Right cardiac atrium (tissue), 5 donors: ENCODE data around the gene MMP24OS. TPM values are rescaled to one million over a fixed set of nuclear protein-coding genes. Genes with fewer than 3 reads are reported as not detected.
A peak's percentile ranks its signal among the peaks of the same experiment; 100 is the strongest.

ENCODE experiments used
- ATAC-seq, 2 donors: fragments of 200-7000 bp; cut with Tn5 transposase; one replicate each; pipeline versions ENCODE4 v1.8.0 to v1.9.1; 2020; ENCODE audit warnings: moderate library complexity in 2 of 2, mild to moderate bottlenecking in 1 of 2
- DNase-seq, 3 donors: peaks; one replicate each; pipeline ENCODE4 v3.0.0-alpha.2; 2020
- H3K27ac ChIP-seq: one replicate; pipeline ENCODE4 v1.5.1; 2013; ENCODE audit warnings: mild to moderate bottlenecking, low read length, control low read depth, moderate library complexity
- H3K27me3 ChIP-seq: one replicate; pipeline ENCODE4 v1.6.1; 2013; ENCODE audit not compliant: control insufficient read depth, insufficient read depth
- H3K4me1 ChIP-seq: one replicate; pipeline ENCODE4 v1.6.1; 2013; ENCODE audit warnings: low read length; ENCODE audit not compliant: control insufficient read depth, insufficient read depth
- H3K4me3 ChIP-seq: one replicate; pipeline ENCODE4 v1.5.1; 2013; ENCODE audit warnings: low read length, control low read depth
- H3K9me3 ChIP-seq: one replicate; pipeline ENCODE4 v1.6.1; 2013; ENCODE audit warnings: low read length; ENCODE audit not compliant: control insufficient read depth
- WGBS: extraction: QIAGEN DNeasy Blood & Tissue Kit; methylation state at CpG from one replicate; pipeline ENCODE4 v1.1.7; 2013; 5-methylcytosine and 5-hydroxymethylcytosine counted together
- intact Hi-C, 4 donors: fragments of 100-400 bp; cut with DNase I; formaldehyde crosslinking; loops; one replicate each; pipeline versions ENCODE4 v1.11.0 to v1.14.0; 2022 to 2023
- polyA plus RNA-seq: library from polyadenylated mRNA; stranded (reverse); fragments of 200-250 nt; gene quantifications from one replicate; pipeline ENCODE4 v1.2.3, GENCODE V29; 2013
- total RNA-seq, 4 donors: library from RNA; stranded (reverse); fragmentation: NEBNext Ultra II Directional; extraction: Animal tissue kit (Norgen Biotek cat#: 25700); gene quantifications; one replicate each; pipeline ENCODE4 v1.2.1, GENCODE V29; 2021
- donor health status: healthy with polysubstance abuse.
- donor health status: DM: no; HTN: yes; CAD: no.
- donor health status: DM: no; HTN: no; CAD: no.
- donor health status: DM: no; HTN: yes; CAD: no; lungs with severe emphysema.
- donor health status: DM: yes; HTN: yes; CAD: no.

Gene MMP24OS
- total and polyA plus RNA-seq, 5 donors: 45.1 to 65.0 (median 47.1) TPM

DNA sequence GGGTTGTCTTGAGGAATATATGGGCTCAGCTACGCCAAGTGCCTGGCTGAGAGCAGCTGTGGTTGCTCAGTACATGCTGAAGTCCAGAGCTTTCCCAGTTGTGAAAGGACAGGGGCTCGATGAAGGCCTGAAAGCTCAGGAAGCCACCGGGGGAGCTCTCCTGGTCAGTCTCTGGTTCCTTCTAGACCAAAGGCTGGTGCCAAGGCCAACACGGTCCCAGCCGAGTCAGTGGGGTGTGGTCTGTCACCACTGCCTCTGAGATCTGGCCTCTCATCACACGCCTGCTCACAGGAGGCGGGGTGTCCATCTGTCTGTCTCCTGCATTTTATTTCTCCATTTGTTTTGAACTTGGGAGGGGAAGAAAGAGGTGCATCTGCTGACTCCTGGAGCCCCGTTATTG lies 19.2 kb upstream of the MMP24OS start:
- 48% methylated on average over 8 of the region's 8 CpGs for WGBS

DNA sequence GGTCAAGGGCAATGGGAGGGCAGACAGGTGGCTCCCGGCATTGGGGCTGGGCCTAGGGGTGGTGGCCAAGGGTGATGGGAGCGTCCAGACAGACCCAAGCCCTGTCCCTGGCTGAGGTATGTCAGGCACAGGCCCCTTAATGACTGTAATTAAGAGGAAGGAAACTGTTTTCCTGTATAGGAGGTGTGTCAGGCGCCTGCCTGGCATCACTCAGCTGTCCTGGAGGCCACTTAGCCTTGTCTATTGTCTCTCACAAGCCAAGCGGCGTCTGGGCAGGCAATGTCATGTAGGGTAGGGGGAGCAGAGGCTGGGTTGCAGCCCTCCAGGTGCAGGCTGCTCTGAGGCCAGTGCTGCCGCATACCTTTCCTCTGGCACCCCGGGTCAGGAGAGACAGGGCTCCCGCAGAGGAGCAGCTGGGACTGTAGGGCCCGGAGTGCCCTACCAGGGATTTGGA lies 18.2 kb upstream of the MMP24OS start:
- intact Hi-C loops: no loop called here
- H3K9me3 ChIP-seq: no peaks in the 10 kb centered on the region
- ATAC-seq: no peak
- H3K4me1 ChIP-seq: no peaks in the 10 kb centered on the region
- WGBS: 51% methylated on average over 9 of the region's 9 CpGs
- no peak overlapping the region for H3K4me3 ChIP-seq
- no peaks in the 10 kb centered on the region for H3K27me3 ChIP-seq
- H3K27ac ChIP-seq: no peak overlapping the region
- no peak for DNase-seq

More for the DNA sequence above, 19.2 kb upstream of the MMP24OS start:
- intact Hi-C loops: no loop called here
- Histone ChIP-seq H3K9me3 (no peaks in the 10 kb centered on the region), H3K27me3 (no peaks in the 10 kb centered on the region), H3K27ac (no peak overlapping the region), H3K4me1 (no peaks in the 10 kb centered on the region), H3K4me3 (no peak overlapping the region)
- DNase-seq: peak in 1 of 3 donors; percentile 70
- ATAC-seq: peak in 1 of 2 donors; percentile 28

DNA sequence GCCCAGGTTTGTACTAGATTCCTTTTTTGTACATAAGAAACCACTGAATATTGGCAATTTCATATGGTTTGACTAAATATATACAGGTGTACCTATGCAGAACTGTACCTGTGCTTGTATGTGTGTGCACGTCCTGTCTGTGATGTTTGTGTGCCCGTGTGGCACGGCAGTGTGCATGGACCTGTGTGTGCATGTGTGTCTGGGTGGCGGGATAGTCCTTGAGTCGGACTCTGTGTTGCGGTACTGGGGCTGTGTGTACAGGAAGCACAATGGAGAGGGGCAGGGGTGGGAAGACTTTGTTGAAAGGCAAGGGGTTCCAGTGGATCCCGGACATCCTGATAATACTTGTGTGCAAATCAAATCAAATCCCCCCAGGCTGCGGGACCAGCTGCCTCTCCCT lies 17.8 kb upstream of the MMP24OS start:
- intact Hi-C loops: no loop called here
- ATAC-seq (no peak), DNase-seq (no peak)
- Histone ChIP-seq H3K27ac (no peak overlapping the region), H3K4me3 (no peak overlapping the region), H3K9me3 (no peaks in the 10 kb centered on the region), H3K4me1 (no peaks in the 10 kb centered on the region), H3K27me3 (no peaks in the 10 kb centered on the region)
- WGBS: 73% methylated on average over 8 of the region's 8 CpGs

DNA sequence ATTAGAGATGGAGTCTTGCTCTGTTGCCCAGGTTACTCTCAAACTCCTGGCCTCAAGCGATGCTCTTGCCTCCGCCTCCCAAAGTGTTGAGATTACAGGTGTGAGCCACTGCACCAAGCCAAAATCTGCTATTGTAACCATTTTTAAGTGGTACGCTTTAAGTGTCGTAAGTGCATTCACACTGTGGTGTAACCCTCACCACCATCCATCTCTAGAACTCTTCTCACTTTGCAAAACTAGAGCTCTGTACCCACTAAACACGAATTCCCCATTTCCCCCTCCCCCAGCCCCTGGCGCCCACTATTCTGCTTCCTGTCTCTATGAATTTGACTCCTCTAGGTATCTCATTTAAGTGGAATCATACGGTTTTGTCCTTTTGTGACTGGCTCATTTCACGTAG lies 17.1 kb upstream of the MMP24OS start:
- intact Hi-C loops: no loop called here
- WGBS: 79% methylated on average over 8 of the region's 8 CpGs
- no peaks in the 10 kb centered on the region for H3K4me1 ChIP-seq

DNA sequence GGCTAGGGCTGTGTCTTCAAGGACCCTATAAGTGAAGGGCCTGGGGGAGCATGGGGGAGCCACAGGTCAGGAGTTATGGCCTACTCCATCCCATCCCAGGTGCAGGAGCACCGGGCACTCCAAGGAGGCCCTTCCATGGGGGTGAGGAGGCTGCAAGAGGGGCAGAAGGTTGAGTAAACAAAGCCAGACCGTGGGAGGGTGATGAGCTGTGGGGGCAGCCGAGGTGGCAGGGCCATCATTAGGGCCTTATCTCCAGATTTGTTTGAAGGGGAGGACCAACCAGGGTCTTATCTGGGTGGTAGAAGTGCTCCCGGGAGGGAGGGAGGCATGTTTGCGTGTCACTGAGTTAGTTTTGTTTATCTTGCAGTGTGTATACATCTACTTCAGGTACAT lies 16.4 kb upstream of the MMP24OS start:
- H3K4me3 ChIP-seq: no peak overlapping the region
- DNase-seq (no peak), ATAC-seq (no peak)
- no peaks in the 10 kb centered on the region for H3K4me1 ChIP-seq
- no peaks in the 10 kb centered on the region for H3K9me3 ChIP-seq
- no peaks in the 10 kb centered on the region for H3K27me3 ChIP-seq
- no peak overlapping the region for H3K27ac ChIP-seq
- intact Hi-C loops: no loop called here
- WGBS: 39% methylated on average over 5 of the region's 5 CpGs

More for the DNA sequence above, 17.1 kb upstream of the MMP24OS start:
- Histone ChIP-seq H3K9me3 (no peaks in the 10 kb centered on the region), H3K27me3 (no peaks in the 10 kb centered on the region), H3K27ac (no peak overlapping the region), H3K4me3 (no peak overlapping the region)
- no peak for DNase-seq
- ATAC-seq: no peak

DNA sequence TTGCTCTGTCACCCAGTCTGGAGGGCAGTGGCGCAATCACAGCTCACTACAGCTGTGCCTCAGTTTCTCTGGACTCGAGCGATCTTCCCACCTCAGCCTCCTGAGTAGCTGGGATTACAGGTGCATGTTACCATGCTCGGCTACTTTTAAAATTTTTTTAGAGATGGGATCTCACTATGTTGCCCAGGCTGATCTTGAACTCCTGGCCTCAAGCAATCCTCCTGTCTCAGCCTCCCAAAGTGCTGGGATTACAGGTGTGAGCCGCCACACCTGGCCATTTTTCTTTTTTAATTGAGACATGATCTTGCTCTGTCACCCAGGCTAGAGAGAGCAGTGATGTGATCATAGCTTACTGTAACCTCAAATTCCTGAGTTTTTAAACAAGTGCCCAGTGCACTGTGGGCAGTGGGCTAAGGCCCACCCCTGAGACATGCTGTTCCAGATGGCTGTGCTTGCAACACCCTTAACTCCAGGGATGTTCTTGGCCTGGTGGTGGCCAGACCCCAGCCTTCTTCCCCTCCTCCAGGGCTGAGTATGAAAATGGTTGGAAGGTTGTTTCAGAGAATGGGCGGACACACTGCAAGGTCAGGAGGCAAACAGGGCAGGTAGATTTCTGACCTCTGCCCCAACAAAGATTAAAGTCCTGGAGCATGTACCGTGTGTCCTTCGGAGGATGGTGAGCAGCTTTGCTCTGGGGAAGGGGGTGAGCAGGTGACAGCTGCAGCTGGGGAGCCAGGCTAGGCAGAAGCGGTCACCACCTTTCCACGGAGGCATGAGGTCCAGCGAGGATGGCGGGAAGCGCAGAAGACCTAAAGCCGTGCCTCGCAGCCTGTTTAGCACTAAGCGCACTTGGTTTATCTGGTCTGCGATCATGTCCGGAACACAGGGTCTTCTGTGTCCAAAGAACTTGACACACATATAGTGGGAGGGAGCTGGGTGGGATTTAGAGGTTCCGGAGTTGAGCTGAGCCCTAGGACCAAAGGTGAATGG lies 15.7 kb upstream of the MMP24OS start:
- ATAC-seq: no peak
- DNase-seq: no peak
- 88% methylated on average over 19 of the region's 19 CpGs for WGBS
- H3K27ac ChIP-seq: no peak overlapping the region
- no peaks in the 10 kb centered on the region for H3K4me1 ChIP-seq
- no peaks in the 10 kb centered on the region for H3K27me3 ChIP-seq
- no peak overlapping the region for H3K4me3 ChIP-seq
- intact Hi-C loops: no loop called here
- H3K9me3 ChIP-seq: no peaks in the 10 kb centered on the region

DNA sequence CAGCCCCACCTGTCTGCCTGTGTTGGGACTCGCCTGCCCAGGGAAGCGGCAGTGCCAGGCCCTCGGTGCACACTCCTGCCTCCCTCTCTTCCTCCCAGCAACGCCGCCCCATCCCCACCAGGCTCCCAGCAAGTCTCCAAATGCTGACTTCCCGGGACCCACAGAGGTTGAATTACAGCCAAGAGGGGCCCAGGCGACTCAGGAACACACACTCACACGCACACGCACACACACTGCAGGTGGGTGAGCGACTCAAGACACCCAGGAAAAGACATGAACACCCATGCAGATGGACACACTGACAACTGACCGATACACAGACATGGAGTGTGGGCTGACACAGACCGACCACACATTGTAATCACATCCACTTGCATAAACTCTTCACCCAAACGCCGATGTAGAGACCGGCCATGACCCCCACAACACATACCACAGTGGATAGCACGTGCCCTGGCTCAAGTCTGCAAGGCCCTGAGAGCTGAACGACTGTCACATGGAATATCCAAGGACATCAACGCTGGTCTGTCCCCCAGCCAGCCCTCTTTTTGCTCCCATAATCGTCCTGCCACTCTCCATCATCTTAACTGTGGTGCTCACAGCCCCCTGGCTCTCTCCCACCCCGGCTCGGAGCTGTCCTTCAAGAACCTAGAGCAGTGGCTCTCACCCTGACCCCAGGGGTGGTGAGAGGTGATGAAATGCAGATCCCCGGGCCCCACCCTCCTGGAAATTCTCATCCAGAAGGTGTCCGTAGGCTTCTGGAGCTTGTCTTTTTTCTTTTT lies 14.8 kb upstream of the MMP24OS start:
- Histone ChIP-seq H3K4me1 (no peaks in the 10 kb centered on the region), H3K27me3 (no peaks in the 10 kb centered on the region), H3K9me3 (no peaks in the 10 kb centered on the region), H3K27ac (no peak overlapping the region), H3K4me3 (no peak overlapping the region)
- ATAC-seq (no peak), DNase-seq (no peak)
- WGBS: 55% methylated on average over 23 of the region's 23 CpGs
- intact Hi-C loops: no loop called here

DNA sequence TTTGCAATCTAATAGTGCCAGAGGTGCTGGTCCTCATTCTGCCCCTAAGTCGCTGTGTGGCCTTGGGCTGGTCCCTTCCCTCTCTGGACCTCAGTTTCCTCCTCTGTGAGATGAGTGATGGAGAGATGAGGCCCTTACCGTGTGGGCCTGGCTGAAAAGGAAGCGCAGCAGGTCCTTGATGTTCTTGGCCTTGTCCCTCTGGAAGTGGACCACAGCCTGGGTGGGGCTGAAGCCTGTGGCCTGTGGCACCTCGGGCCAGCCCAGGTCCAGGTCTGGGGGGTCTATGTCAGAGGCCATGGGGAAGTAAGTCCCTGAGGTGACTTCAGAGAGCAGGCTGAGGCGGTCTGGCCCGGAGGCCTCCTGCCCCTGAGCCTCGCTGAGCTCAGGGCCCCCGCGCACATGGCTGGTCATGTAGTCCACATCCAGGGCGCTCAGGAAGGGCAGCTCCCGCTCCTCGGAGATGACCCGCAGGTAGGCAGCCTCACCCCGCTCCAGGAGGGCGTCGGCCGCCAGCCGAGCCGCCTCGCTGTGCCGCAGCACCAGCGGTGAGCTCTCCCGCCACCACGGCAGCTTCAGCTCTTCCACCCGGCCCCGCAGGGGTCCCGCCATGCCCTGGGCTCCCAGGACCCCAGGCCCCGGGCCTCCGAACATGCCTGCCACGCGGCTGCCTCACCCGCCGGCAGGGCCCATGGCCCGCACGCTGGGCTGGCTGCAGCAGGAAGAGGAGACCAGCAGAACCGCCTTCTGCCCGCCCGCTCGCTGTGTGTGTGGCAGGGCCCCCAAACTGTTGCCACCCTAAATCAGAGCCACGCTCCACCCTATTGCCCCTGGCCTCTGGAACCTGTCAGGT lies 14.0 kb upstream of the MMP24OS start, which contains the start of gene FAM83C:
TSS of gene FAM83C (minus strand) at position 772 of the 850 bp plus-strand sequence. CDS start at position 651, 121 bp downstream.
- no peaks in the 10 kb centered on the region for H3K4me1 ChIP-seq
- WGBS: 81% methylated on average over 40 of the region's 40 CpGs
- DNase-seq (no peak), ATAC-seq (no peak)
- H3K27ac ChIP-seq: no peak within 1 kb of the TSS
- intact Hi-C loops: no loop called here
- no peaks in the 10 kb centered on the region for H3K9me3 ChIP-seq
- H3K4me3 ChIP-seq: no peak within 1 kb of the TSS
- no peaks in the 10 kb centered on the region for H3K27me3 ChIP-seq

DNA sequence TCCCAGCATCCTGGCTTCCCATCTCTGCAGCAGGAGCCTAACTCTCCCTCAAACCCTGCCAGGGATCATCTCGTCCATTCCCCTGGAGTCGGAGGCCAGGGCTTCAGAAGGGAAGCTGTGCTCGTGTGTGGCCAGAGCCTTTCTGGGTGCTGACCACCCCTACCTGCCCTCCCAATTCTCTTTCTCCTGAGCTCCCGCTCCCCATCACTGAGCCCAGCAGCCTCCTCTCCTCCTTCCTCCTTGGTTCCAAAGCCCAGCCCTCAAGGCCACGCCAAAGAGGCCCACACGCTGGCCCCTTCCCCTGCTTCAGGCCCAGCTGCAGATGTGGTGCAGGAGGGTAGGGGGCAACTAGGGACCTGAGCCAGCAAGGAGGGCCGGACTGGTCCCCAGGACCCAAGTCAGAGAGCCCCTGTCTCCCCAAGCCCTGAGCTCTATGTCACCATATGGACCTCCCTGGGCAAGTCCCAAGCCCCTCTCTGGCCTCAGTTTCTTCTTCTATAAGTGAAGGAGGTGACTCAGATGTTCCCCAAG lies 13.0 kb upstream of the MMP24OS start:
- WGBS: 77% methylated on average over 7 of the region's 7 CpGs
- intact Hi-C loops: no loop called here
- Histone ChIP-seq H3K4me3 (no peak overlapping the region), H3K9me3 (no peaks in the 10 kb centered on the region), H3K27ac (no peak overlapping the region), H3K4me1 (no peaks in the 10 kb centered on the region), H3K27me3 (no peaks in the 10 kb centered on the region)
- ATAC-seq: no peak
- no peak for DNase-seq

DNA sequence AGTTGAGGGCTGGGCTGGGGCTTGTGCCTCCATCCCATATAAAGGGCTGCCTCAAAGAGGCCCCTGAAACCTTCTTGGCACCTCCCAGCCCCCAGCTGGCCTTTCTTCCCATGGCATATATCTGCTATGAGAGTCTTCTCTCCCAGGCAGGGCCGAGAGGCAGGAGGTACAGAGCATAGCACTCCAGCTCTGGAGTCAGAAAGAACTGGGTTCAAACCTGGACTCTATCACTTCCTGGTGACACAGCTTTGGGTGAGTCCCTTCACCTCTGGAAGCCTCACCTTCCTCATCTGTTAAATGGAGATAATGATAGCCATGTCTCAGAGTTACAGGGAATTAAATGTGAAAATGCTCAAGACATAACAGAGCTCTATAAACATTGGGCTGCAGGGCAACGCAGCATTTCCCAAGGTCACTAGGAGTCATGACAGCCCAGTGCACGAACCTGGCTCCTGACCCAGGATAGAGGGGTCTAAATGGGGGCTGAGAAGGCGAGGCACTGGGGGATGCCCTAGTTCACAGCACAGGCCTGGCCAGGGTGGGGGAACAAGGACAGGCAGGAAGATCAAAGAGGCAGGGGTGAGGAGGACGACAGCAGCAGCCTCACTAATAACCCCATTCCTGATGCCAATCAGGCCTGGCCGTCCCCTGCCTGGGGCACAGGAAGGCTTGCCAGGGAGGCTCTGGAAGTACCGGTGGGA lies 12.4 kb upstream of the MMP24OS start:
- no peaks in the 10 kb centered on the region for H3K4me1 ChIP-seq
- no peak overlapping the region for H3K4me3 ChIP-seq
- DNase-seq (no peak), ATAC-seq (no peak)
- no peaks in the 10 kb centered on the region for H3K9me3 ChIP-seq
- intact Hi-C loops: no loop called here
- no peak overlapping the region for H3K27ac ChIP-seq
- no peaks in the 10 kb centered on the region for H3K27me3 ChIP-seq
- WGBS: 61% methylated on average over 7 of the region's 7 CpGs
